ENCODE measurements around the gene GADD45G.

Gene GADD45G

DNA sequence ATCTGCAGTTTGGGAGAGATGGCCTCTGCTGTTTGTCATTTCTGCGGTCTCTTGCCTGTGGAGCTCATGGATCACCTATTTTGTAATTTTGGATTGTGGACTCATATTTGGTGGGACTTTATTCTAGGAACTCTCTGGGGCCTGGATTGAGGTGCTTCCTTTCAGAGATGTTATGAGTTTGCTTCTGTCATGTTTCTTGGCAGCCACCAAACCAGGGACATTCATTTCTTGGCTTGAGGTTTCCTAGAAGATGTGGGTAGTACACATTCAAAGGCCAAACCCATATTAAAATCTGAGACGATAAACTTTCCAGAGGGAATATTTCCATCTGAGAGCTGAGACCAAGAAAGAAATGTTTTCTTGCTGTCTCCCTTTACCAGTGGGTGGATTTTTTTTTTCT, 37.2 kb upstream of the GADD45G start:
- no peak overlapping the region for H3K4me2 ChIP-seq
- H3K4me3 ChIP-seq, result no peak overlapping the region
- TF ChIP-seq Cebpa-rat (IDR thresholded peaks at IDR 0.05), result no peak
- no peak overlapping the region for H3K9ac ChIP-seq
- H3K27ac ChIP-seq, result no peak overlapping the region
- H3K27me3 ChIP-seq, result no peaks in the 10 kb centered on the region
- H3K36me3 ChIP-seq, result no peaks in the 10 kb centered on the region
- no peaks in the 10 kb centered on the region for H4K20me1 ChIP-seq
- peaks cover 23% of the 10 kb centered on the region for H3K4me1 ChIP-seq
- peaks cover 4% of the 10 kb centered on the region; the same call in 1 of the 2 replicates for H3K9me3 ChIP-seq

- Histone ChIP-seq H3K4me3 (no peak overlapping the region), H3K4me1 (peaks cover 7% of the 10 kb centered on the region), H4K20me1 (no peaks in the 10 kb centered on the region), H3K27me3 (no peaks in the 10 kb centered on the region), H3K9ac (no peak overlapping the region), H3K4me2 (no peak overlapping the region), H3K9me3 (no peaks in the 10 kb centered on the region), H3K36me3 (no peaks in the 10 kb centered on the region), H3K27ac (no peak overlapping the region)
- TF ChIP-seq Cebpa-rat (IDR thresholded peaks at IDR 0.05), result no peak
Measured at GRCh38 chr9:89574309-89574708, 30.5 kb upstream of the GADD45G start.

DNA sequence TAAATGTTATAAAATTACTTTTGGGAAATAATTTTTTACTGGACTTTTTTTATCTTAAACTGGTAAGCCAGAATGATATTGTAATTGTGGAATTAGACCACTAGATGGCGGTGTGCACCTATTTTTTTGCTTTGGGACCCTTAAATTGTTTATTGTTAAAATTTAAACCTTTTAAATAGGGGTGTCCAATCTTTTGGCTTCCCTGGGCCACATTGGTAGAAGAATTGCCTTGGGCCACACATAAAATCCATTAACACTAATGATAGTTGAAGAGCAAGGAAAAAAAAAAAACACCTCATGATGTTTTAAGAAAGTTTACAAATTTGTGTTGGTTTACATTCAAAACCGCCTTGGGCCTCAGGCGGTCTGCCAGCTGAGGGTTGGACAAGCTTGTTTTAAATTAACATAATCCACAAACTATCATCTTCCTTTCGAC, 28.4 kb upstream of the GADD45G start:
- Histone ChIP-seq H3K9me3 (no peaks in the 10 kb centered on the region), H3K4me3 (no peak overlapping the region), H3K4me1 (peaks cover 13% of the 10 kb centered on the region), H3K4me2 (no peak overlapping the region), H3K36me3 (no peaks in the 10 kb centered on the region), H4K20me1 (no peaks in the 10 kb centered on the region), H3K27ac (no peak overlapping the region), H3K9ac (no peak overlapping the region), H3K27me3 (no peaks in the 10 kb centered on the region)
- no peak for TF ChIP-seq Cebpa-rat (IDR thresholded peaks at IDR 0.05)

- H3K36me3 ChIP-seq, result no peaks in the 10 kb centered on the region
- H3K9me3 ChIP-seq, result no peaks in the 10 kb centered on the region
- H3K4me2 ChIP-seq, result no peak overlapping the region
- H3K4me3 ChIP-seq, result no peak overlapping the region
- peaks cover 13% of the 10 kb centered on the region for H3K4me1 ChIP-seq
- H4K20me1 ChIP-seq, result no peaks in the 10 kb centered on the region
- no peaks in the 10 kb centered on the region for H3K27me3 ChIP-seq
- H3K27ac ChIP-seq, result no peak overlapping the region
- no peak for TF ChIP-seq Cebpa-rat (IDR thresholded peaks at IDR 0.05)
- no peak overlapping the region for H3K9ac ChIP-seq
Measured at GRCh38 chr9:89577363-89577762, 27.4 kb upstream of the GADD45G start.

GRCh38 chr9:89579741-89580385, 24.9 kb upstream of the GADD45G start:
- H4K20me1 ChIP-seq, result no peaks in the 10 kb centered on the region
- no peak overlapping the region for H3K9ac ChIP-seq
- no peaks in the 10 kb centered on the region for H3K27me3 ChIP-seq
- peak overlapping the region; percentile 13 for H3K4me2 ChIP-seq
- TF ChIP-seq Cebpa-rat (IDR thresholded peaks at IDR 0.05), result no peak
- H3K36me3 ChIP-seq, result no peaks in the 10 kb centered on the region
- H3K9me3 ChIP-seq, result no peaks in the 10 kb centered on the region
- peaks cover 6% of the 10 kb centered on the region; the same call in 1 of the 2 replicates for H3K4me1 ChIP-seq
- H3K4me3 ChIP-seq, result no peak overlapping the region
- H3K27ac ChIP-seq, result no peak overlapping the region

DNA sequence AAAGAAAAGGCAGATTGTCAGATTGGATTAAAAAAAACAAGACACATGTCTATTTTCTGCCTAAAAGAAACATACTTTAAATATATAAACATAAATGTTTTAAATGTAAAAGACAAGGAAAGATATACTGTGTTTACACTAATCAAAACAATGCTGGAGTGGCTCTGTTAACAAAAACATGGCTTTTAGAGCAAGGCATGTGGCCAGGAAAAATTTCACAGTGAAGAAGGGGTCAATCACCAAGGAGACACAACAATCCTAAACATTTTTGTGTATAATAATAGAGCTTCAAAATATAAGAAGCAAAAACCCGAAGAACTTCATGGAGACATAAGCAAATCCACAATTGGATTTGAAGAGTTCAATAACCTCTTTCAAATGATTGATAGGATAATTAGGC, 18.5 kb upstream of the GADD45G start:
- Histone ChIP-seq H3K36me3 (no peaks in the 10 kb centered on the region), H3K4me1 (no peaks in the 10 kb centered on the region), H3K4me2 (no peak overlapping the region), H4K20me1 (no peaks in the 10 kb centered on the region), H3K9me3 (no peaks in the 10 kb centered on the region), H3K4me3 (no peak overlapping the region), H3K9ac (no peak overlapping the region), H3K27me3 (no peaks in the 10 kb centered on the region), H3K27ac (no peak overlapping the region)
- TF ChIP-seq Cebpa-rat (IDR thresholded peaks at IDR 0.05), result no peak

DNA sequence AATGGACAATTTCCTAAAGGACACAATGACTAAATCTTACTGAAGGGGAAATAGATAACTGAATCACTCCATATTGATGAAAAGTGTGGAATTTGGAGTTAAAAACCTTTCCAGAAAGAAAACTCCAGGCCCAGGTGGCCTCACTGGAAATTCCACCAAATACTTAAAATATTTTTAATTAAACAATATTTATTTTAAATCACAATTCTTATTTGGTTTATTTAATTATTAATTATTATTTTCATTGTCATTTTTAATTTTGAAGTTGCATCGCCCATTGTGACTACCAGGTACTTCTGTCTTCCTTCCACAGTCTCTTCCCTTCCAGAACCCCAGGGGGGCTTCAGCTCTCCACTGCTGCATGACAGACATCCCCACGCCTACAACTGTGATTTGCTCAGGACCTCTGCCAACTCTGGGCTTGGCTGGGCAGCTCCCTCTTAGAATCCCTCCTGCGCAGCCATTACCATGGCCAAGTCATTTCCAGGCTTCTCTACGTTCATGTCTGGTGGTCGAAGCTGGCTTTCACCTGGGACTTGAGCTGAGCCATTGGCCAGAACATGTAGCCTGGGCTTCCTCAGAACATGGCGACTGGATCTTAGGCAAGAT, 16.4 kb upstream of the GADD45G start:
- no peak overlapping the region for H3K4me2 ChIP-seq
- no peaks in the 10 kb centered on the region for H3K27me3 ChIP-seq
- no peak overlapping the region for H3K27ac ChIP-seq
- no peak for TF ChIP-seq Cebpa-rat (IDR thresholded peaks at IDR 0.05)
- no peaks in the 10 kb centered on the region for H4K20me1 ChIP-seq
- no peaks in the 10 kb centered on the region for H3K4me1 ChIP-seq
- no peak overlapping the region for H3K9ac ChIP-seq
- H3K4me3 ChIP-seq, result no peak overlapping the region
- H3K9me3 ChIP-seq, result no peaks in the 10 kb centered on the region
- no peaks in the 10 kb centered on the region for H3K36me3 ChIP-seq

DNA sequence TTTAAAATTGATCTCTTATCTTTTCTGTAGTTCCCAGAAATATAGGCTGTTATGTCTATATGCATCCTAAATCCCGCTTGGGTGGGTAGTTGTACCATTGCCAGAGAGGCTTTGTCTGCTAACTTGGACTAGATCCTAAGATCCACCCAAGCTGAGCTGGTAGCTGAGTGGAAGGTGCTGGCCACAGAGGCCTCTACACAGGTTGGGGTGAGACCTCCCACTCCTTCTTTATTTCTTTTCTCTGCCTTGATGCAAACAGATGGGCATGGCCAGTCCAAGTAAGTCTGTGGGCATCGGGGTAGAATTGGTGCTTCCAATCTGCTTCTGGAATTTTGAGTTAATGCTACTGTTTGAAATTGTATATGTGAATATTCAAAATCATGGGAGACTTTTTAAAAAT, 14.4 kb upstream of the GADD45G start:
- no peak overlapping the region for H3K9ac ChIP-seq
- no peaks in the 10 kb centered on the region for H3K9me3 ChIP-seq
- H4K20me1 ChIP-seq, result no peaks in the 10 kb centered on the region
- H3K4me3 ChIP-seq, result no peak overlapping the region
- no peak for TF ChIP-seq Cebpa-rat (IDR thresholded peaks at IDR 0.05)
- no peak overlapping the region for H3K27ac ChIP-seq
- H3K36me3 ChIP-seq, result no peaks in the 10 kb centered on the region
- no peaks in the 10 kb centered on the region for H3K4me1 ChIP-seq
- no peaks in the 10 kb centered on the region for H3K27me3 ChIP-seq
- H3K4me2 ChIP-seq, result no peak overlapping the region

GRCh38 chr9:89591274-89592212, 13.3 kb upstream of the GADD45G start:
- no peaks in the 10 kb centered on the region for H3K4me1 ChIP-seq
- no peaks in the 10 kb centered on the region for H3K36me3 ChIP-seq
- no peak for TF ChIP-seq Cebpa-rat (IDR thresholded peaks at IDR 0.05)
- no peaks in the 10 kb centered on the region for H3K27me3 ChIP-seq
- H3K27ac ChIP-seq, result no peak overlapping the region
- no peak overlapping the region for H3K4me2 ChIP-seq
- no peak overlapping the region for H3K4me3 ChIP-seq
- no peak overlapping the region for H3K9ac ChIP-seq
- no peaks in the 10 kb centered on the region for H3K9me3 ChIP-seq
- no peaks in the 10 kb centered on the region for H4K20me1 ChIP-seq

All from BLaER1 (cell line).